HEK293 (cell line): Measurements from ENCODE around the gene MYCBPAP.

Experiments used
- ZNF19 ChIP-seq: fragments of 450-650 bp; formaldehyde crosslinking; IDR thresholded peaks from 2 replicates; pipeline ENCODE4; 2016; ENCODE audit warnings: missing biosample characterization, missing genetic modification characterization, low read depth
- ZNF211 ChIP-seq: fragments of 450-650 bp; formaldehyde crosslinking; IDR thresholded peaks from 2 replicates; pipeline ENCODE4 v1.5.1; 2016; ENCODE audit warnings: low read depth, missing biosample characterization, missing genetic modification characterization
- ZNF23 ChIP-seq: fragments of 450-650 bp; formaldehyde crosslinking; IDR thresholded peaks from 2 replicates; pipeline ENCODE4 v1.5.1; 2016; ENCODE audit warnings: missing biosample characterization, missing genetic modification characterization, borderline replicate concordance

DNA sequence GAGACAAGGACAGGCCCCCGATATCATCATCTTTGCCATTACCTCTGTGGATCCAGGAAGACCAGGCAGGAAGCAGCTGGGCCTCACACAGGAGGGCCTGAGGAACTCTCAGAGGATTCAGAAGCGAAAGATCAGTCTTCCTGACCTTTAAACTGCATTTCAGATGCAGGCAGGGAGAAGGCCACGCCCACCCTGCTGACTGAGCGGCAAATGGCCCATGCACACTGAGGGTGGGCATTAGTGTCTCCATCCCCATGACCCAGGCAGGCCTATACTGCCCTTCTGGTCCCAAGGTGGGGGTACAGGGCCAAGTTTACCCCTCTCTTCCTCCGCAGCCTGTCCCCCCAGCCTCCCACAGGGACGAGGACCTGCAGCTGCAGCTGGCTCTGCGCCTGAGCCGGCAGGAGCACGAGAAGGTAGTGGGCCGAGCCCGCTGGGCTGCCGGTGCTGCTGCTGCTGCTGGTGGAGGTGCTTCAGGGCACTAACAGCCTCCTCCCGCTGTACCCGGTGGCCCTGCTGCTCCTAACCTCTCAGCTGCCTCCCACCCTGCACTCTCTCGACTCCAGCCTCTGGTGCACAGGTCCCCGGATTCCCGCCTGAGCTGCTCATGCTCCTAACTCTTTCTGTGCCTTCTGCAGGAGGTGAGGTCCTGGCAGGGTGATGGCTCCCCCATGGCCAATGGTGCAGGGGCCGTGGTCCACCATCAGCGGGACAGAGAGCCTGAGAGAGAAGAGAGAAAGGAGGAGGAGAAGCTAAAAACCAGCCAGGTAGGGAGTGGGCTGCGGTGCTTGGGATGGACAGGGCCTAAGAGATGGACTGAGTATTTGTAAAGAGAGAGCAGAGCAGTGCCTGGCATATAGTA lies 30.5 kb downstream of the MYCBPAP start:
- no peak for TF ChIP-seq ZNF23
- TF ChIP-seq ZNF211 (tag by site-specific recombination): no peak
- no peak for TF ChIP-seq ZNF19 (tag by site-specific recombination)
